ENCODE data around the gene CCDC63. TPM values are rescaled to one million over a fixed set of nuclear protein-coding genes. Genes with fewer than 3 reads are reported as not detected.

The CCDC63 gene
- total and polyA plus RNA-seq, 2 of the 13 experiments (the other 11 are each of a cell fraction or from before 2014, with no cell fraction given): not detected

GRCh38 chr12:110813756-110814155 is 33.0 kb upstream of the CCDC63 start:
- no peak overlapping the region for H3K4me3 ChIP-seq (replicated peaks in 1 of 3; ENCODE audit: insufficient read depth in 1 of 3, low read depth in 2 of 3, low read length in 3 of 3)
- H3K9me3 ChIP-seq (ENCODE audit: low read length): no peaks in the 10 kb centered on the region
- no TSS peak for BruUV-seq (replicated peaks)
- FAIRE-seq: no peak
- ATAC-seq: no peak
- intact Hi-C loops (cut with micrococcal nuclease; ENCODE audit: unreplicated experiment): no loop called here
- H3K9ac ChIP-seq (ENCODE audit: insufficient read depth, low read depth, low read length): no peak overlapping the region
- no peak overlapping the region for H3K4me2 ChIP-seq (ENCODE audit: low read depth, low read length)
- H3K4me1 ChIP-seq (ENCODE audit: insufficient read depth, low read length): peaks cover 8% of the 10 kb centered on the region
- no peak for DNase-seq (ENCODE audit: low spot score)
- TF ChIP-seq ZFP1 (CRISPR knock-in tag; IDR thresholded peaks at IDR 0.05) (no peak), ZNF629 (CRISPR knock-in tag; conservative IDR thresholded peaks at IDR 0.05) (peak; percentile 69), KDM6A (CRISPR knock-in tag; IDR thresholded peaks at IDR 0.05; ENCODE audit: low read depth) (no peak), HDAC6 (IDR thresholded peaks at IDR 0.05; ENCODE audit: low read depth, low read length) (no peak)
- no peak overlapping the region for H3K27ac ChIP-seq (ENCODE audit: extremely low read length, insufficient read depth, low read length)
- 19% methylated on average over 2 of the region's 2 CpGs for WGBS (ENCODE audit: low lambda C conversion rate)
- H3K36me3 ChIP-seq (replicated peaks in 1 of 2; ENCODE audit: control insufficient read depth in 1 of 2, insufficient read depth in 2 of 2, low read length in 2 of 2): no peaks in the 10 kb centered on the region
- POLR2A ChIA-PET: no interaction called here
- H3K27me3 ChIP-seq (ENCODE audit: control insufficient read depth in 1 of 2, insufficient read depth in 2 of 2, low read length in 2 of 2): peaks cover 0 to 4% of the 10 kb centered on the region in 2 experiments; a peak in 3 of 5 replicates
- CTCF ChIA-PET (ENCODE audit: low intra/inter-chr PET ratio, low total read pairs): no interaction called here
- no peaks in the 10 kb centered on the region for H4K20me1 ChIP-seq (ENCODE audit: insufficient read depth, low read length)
- H3K79me2 ChIP-seq (ENCODE audit: insufficient read depth, low read length): no peaks in the 10 kb centered on the region
- in situ Hi-C loops (cut with HindIII; ENCODE audit: extremely low pct_ligation_motif_present, low pct_unique_long_range_greater_than_20kb): no loop called here
- H2AFZ ChIP-seq (ENCODE audit: low read length): no peak overlapping the region

- no TSS peak for BruUV-seq (replicated peaks)
- no peaks in the 10 kb centered on the region for H3K79me2 ChIP-seq (ENCODE audit: insufficient read depth, low read length)
- H3K9me3 ChIP-seq (ENCODE audit: low read length): no peaks in the 10 kb centered on the region
- no peaks in the 10 kb centered on the region for H3K36me3 ChIP-seq (replicated peaks in 1 of 2; ENCODE audit: control insufficient read depth in 1 of 2, insufficient read depth in 2 of 2, low read length in 2 of 2)
- 7% methylated on average over 1 of the region's 1 CpG for WGBS (ENCODE audit: low lambda C conversion rate)
- H3K4me1 ChIP-seq (ENCODE audit: insufficient read depth, low read length): peaks cover 8% of the 10 kb centered on the region
- no peak overlapping the region for H3K9ac ChIP-seq (ENCODE audit: insufficient read depth, low read depth, low read length)
- no peak overlapping the region for H3K4me3 ChIP-seq (replicated peaks in 1 of 3; ENCODE audit: insufficient read depth in 1 of 3, low read depth in 2 of 3, low read length in 3 of 3)
- in situ Hi-C loops (cut with HindIII; ENCODE audit: extremely low pct_ligation_motif_present, low pct_unique_long_range_greater_than_20kb) (no loop called here), intact Hi-C loops (cut with micrococcal nuclease; ENCODE audit: unreplicated experiment) (no loop called here)
- CTCF ChIA-PET (ENCODE audit: low intra/inter-chr PET ratio, low total read pairs): no interaction called here
- ATAC-seq: no peak
- no peak for FAIRE-seq
- POLR2A ChIA-PET: no interaction called here
- no peak overlapping the region for H2AFZ ChIP-seq (ENCODE audit: low read length)
- H3K4me2 ChIP-seq (ENCODE audit: low read depth, low read length): no peak overlapping the region
- H3K27ac ChIP-seq (ENCODE audit: extremely low read length, insufficient read depth, low read length): no peak overlapping the region
- no peak for DNase-seq (ENCODE audit: low spot score)
- H3K27me3 ChIP-seq (ENCODE audit: control insufficient read depth in 1 of 2, insufficient read depth in 2 of 2, low read length in 2 of 2): peaks cover 1 to 4% of the 10 kb centered on the region in 2 experiments; a peak in 3 of 5 replicates
- H4K20me1 ChIP-seq (ENCODE audit: insufficient read depth, low read length): no peaks in the 10 kb centered on the region
- no peak for TF ChIP-seq SKIL (CRISPR knock-in tag; IDR thresholded peaks at IDR 0.05; ENCODE audit: borderline replicate concordance)
- TF ChIP-seq SRF (IDR thresholded peaks at IDR 0.05; ENCODE audit: low read depth, low read length): no peak
- no peak for TF ChIP-seq PITX1 (CRISPR knock-in tag; IDR thresholded peaks at IDR 0.05)
- no peak for TF ChIP-seq ZNF414 (CRISPR knock-in tag; IDR thresholded peaks at IDR 0.05)
- TF ChIP-seq MEIS2 (CRISPR knock-in tag; IDR thresholded peaks at IDR 0.05): no peak
- no peak for TF ChIP-seq ZNF724P (CRISPR knock-in tag; IDR thresholded peaks at IDR 0.05; ENCODE audit: borderline replicate concordance)
- no peak for TF ChIP-seq TRIM24 (CRISPR knock-in tag; IDR thresholded peaks at IDR 0.05)
- no peak for TF ChIP-seq SATB2 (CRISPR knock-in tag; IDR thresholded peaks at IDR 0.05)
- no peak for TF ChIP-seq ZNF790 (CRISPR knock-in tag; IDR thresholded peaks at IDR 0.05; ENCODE audit: borderline replicate concordance)
- no peak for TF ChIP-seq REST (IDR thresholded peaks at IDR 0.05; ENCODE audit: borderline replicate concordance in 1 of 2, low read depth in 1 of 2, low read length in 2 of 2)
Measured at GRCh38 chr12:110816248-110816647, 30.5 kb upstream of the CCDC63 start.

Data from HepG2 (cell line).